GM12878 (cell line): ENCODE results near the gene DUXB. TPM values are rescaled to one million over a fixed set of nuclear protein-coding genes. Genes with fewer than 3 reads are reported as not detected.

ENCODE experiments used
- ATAC-seq: fragments of 200-7000 bp; cut with Tn5 transposase; 3 replicates; pipeline ENCODE4 v1.9.1; 2020; ENCODE audit warnings: mild to moderate bottlenecking, moderate library complexity
- BruUV-seq: library from RNA; stranded (reverse); fragments of 400-500 nt; replicated peaks from 2 replicates; lab custom pipeline; 2021; lab: Mats Ljungman, UMichigan
- CTCF ChIA-PET: fragments of 300-600 bp; sonication (Branson Sonifier 250); formaldehyde crosslinking; extraction: SDS; loops from one replicate; lab custom pipeline; 2021; ENCODE audit warnings: inconsistent platforms; lab: Yijun Ruan, JAX
- POLR2A ChIA-PET: fragments of 350-600 bp; formaldehyde crosslinking; extraction: SDS; loops from one replicate; lab custom pipeline; 2021; ENCODE audit warnings: inconsistent platforms; lab: Charles Lee
- RAD21 ChIA-PET: fragments of 300-600 bp; sonication (Branson Sonifier 250); formaldehyde crosslinking; loops from one replicate; lab custom pipeline; 2023; ENCODE audit warnings: antibody characterized with exemption; ENCODE audit not compliant: unreplicated experiment; lab: Charles Lee
- SMC1A ChIA-PET: fragments of 300-600 bp; sonication (Branson Sonifier 250); formaldehyde crosslinking; loops from one replicate; lab custom pipeline; 2023; ENCODE audit not compliant: unreplicated experiment, uncharacterized antibody; lab: Charles Lee
- DNase-seq: peaks from one replicate; pipeline ENCODE4 v3.0.0-alpha.2; 2011; ENCODE audit warnings: low read depth, low spot score
- FAIRE-seq: peaks from 3 replicates; lab custom pipeline; 2011; peaks lifted over from hg19 to GRCh38; lab: Jason Lieb, UNC
- H2AFZ ChIP-seq: 2 replicates; pipeline ENCODE4 v1.6.0; 2011; ENCODE audit warnings: low read depth, low read length, control low read depth; ENCODE audit not compliant: control insufficient read depth
- H3K27ac ChIP-seq: 2 replicates; pipeline ENCODE4 v1.5.1; 2011; ENCODE audit warnings: control low read depth; ENCODE audit not compliant: control insufficient read depth, insufficient read depth
- H3K27me3 ChIP-seq, 2 experiments: replicated peaks in 1 of 2; 2 replicates each; pipeline versions ENCODE4 v1.6.0 to v1.6.1; 2011; ENCODE audit warnings: low read length in 1 of 2; ENCODE audit not compliant: control insufficient read depth in 2 of 2, insufficient read depth in 2 of 2
- H3K36me3 ChIP-seq, 2 experiments: 2 replicates each; pipeline ENCODE4 v1.5.1; 2011; ENCODE audit warnings: low read length in 1 of 2; ENCODE audit not compliant: control insufficient read depth in 2 of 2, insufficient read depth in 2 of 2
- H3K4me1 ChIP-seq: 2 replicates; pipeline ENCODE4 v1.6.1; 2011; ENCODE audit warnings: mild to moderate bottlenecking, low read length, moderate library complexity, mixed read lengths; ENCODE audit not compliant: control insufficient read depth, insufficient read depth
- H3K4me2 ChIP-seq: 2 replicates; pipeline ENCODE4 v1.6.0; 2011; ENCODE audit warnings: control low read depth; ENCODE audit not compliant: control insufficient read depth, insufficient read depth
- H3K4me3 ChIP-seq: fragments of 200-600 bp; sonication (generic); 2 replicates; pipeline ENCODE4 v1.5.1; 2016
- H3K79me2 ChIP-seq: 2 replicates; pipeline ENCODE4 v1.6.0; 2011; ENCODE audit warnings: low read length; ENCODE audit not compliant: control insufficient read depth, insufficient read depth
- H3K9ac ChIP-seq: 2 replicates; pipeline ENCODE4 v1.8.0; 2011; ENCODE audit warnings: low read length, control low read depth, mixed read lengths; ENCODE audit not compliant: control insufficient read depth, insufficient read depth
- H3K9me3 ChIP-seq: replicated peaks from 3 replicates; pipeline ENCODE4 v1.5.1; 2011; ENCODE audit warnings: mild to moderate bottlenecking, low read length; ENCODE audit not compliant: control insufficient read depth, insufficient read depth
- H4K20me1 ChIP-seq: 2 replicates; pipeline ENCODE4 v1.6.0; 2011; ENCODE audit not compliant: control insufficient read depth, insufficient read depth
- ASH2L ChIP-seq: fragments of 300-600, 200-600 bp; sonication (generic); IDR thresholded peaks from 2 replicates; pipeline ENCODE4 v1.6.1; 2017; ENCODE audit warnings: low read depth, mild to moderate bottlenecking, borderline replicate concordance
- ELK1 ChIP-seq: IDR thresholded peaks from 2 replicates; pipeline ENCODE4 v1.6.1; 2012; ENCODE audit warnings: low read depth, low read length, improper control_type of control experiment
- IRF3 ChIP-seq: fragments of 450-650 bp; IDR thresholded peaks from 2 replicates; pipeline ENCODE4 v1.6.1; 2014; ENCODE audit warnings: mild to moderate bottlenecking
- JUND ChIP-seq: IDR thresholded peaks from 2 replicates; pipeline ENCODE4 v1.6.1; 2012; ENCODE audit warnings: low read depth, mild to moderate bottlenecking, low read length, improper control_type of control experiment, moderate library complexity
- MAX ChIP-seq: IDR thresholded peaks from 2 replicates; pipeline ENCODE4 v1.6.1; 2012; ENCODE audit warnings: low read depth, low read length, improper control_type of control experiment
- PKNOX1 ChIP-seq: fragments of 450-650 bp; IDR thresholded peaks from 2 replicates; pipeline ENCODE4 v1.6.1; 2016; ENCODE audit warnings: mild to moderate bottlenecking
- RCOR1 ChIP-seq: conservative IDR thresholded peaks from 2 replicates; pipeline ENCODE4 v1.6.1; 2012; ENCODE audit warnings: low read depth, low read length, improper control_type of control experiment
- SMAD1 ChIP-seq: fragments of 450-650 bp; IDR thresholded peaks from 2 replicates; pipeline ENCODE4 v1.6.1; 2018; ENCODE audit warnings: mild to moderate bottlenecking, low read depth; ENCODE audit not compliant: partially characterized antibody
- SMC3 ChIP-seq: IDR thresholded peaks from 2 replicates; pipeline ENCODE4 v1.6.1; 2011; ENCODE audit warnings: low read length, improper control_type of control experiment, borderline replicate concordance
- USF1 ChIP-seq: IDR thresholded peaks from 2 replicates; pipeline ENCODE4 v1.6.1; 2011; ENCODE audit warnings: borderline replicate concordance, low read depth, mild to moderate bottlenecking, moderate library complexity, mixed read lengths, low read length; ENCODE audit not compliant: insufficient read depth; ENCODE audit errors: extremely low read length
- WGBS: methylation state at CpG from one replicate; pipeline ENCODE4 v1.1.6; 2016; ENCODE audit warnings: low lambda C conversion rate; ENCODE audit not compliant: insufficient replicate concordance, insufficient coverage; ENCODE audit errors: missing lambda C conversion rate; 5-methylcytosine and 5-hydroxymethylcytosine counted together
- in situ Hi-C: fragments of 300-500 bp; cut with MboI; formaldehyde crosslinking; loops from 9 replicates; pipeline ENCODE4 v1.14.3; 2018; ENCODE audit warnings: mixed read lengths
- intact Hi-C: fragments of 100-400 bp; cut with micrococcal nuclease; formaldehyde crosslinking; loops from one replicate; pipeline ENCODE4 v1.14.2; 2022; ENCODE audit not compliant: unreplicated experiment
- polyA plus RNA-seq, 11 experiments: library from polyadenylated mRNA; depleted of rRNA in 4 of 11; unstranded in 6 of 11; stranded (reverse) in 5 of 11; fragments of >200 nt; fragmentation: Nextera tagmentation in 4 of 11; fragmentation: Illumina TruSeq in 1 of 11; extraction: Ambion mirVana in 4 of 11; extraction: Trizol in 1 of 11; gene quantifications; 1 replicate in 1 of 11; 2 replicates in 10 of 11; pipeline versions ENCODE4 v1.2.1 to v1.2.3, GENCODE V29; 2011 to 2016; ENCODE audit warnings: inconsistent platforms in 2 of 11, missing spikeins in 2 of 11, low read depth in 1 of 11
- total RNA-seq, 4 experiments: library from RNA; depleted of rRNA in 3 of 4; stranded (reverse); fragments of >200 nt in 3 of 4; fragmentation: Illumina TruSeq in 1 of 4; extraction: Trizol in 1 of 4; gene quantifications; 2 replicates each; pipeline versions ENCODE4 v1.2.1 to v1.2.3, GENCODE V29; 2013 to 2021

The DUXB gene
- total and polyA plus RNA-seq, 10 of the 15 experiments (the other 5 are each of a cell fraction or from before 2014, with no cell fraction given) = 0.05 TPM; not detected in 9

DNA sequence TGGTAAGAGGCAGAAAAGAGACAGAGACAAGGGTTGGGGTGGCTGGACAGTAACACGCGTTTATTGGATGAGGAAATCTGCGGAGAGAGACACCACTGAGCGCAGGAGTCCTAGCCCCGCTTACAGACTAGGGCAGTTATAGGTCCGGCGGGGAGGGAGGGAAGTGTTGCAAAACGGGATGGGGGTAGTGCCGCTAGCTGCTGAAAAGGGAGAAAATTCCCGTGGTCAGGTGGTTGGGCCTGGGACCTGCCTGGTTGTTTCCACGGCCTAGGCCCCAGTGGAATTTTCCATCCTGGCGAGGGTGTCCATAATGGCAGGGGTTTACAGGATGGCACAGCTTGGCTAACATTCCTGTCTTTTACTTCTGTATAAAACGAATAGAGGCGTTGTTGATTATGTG is 19.0 kb downstream of the DUXB start (continued):
- TF ChIP-seq RCOR1 (no peak), MAX (no peak)

DNA sequence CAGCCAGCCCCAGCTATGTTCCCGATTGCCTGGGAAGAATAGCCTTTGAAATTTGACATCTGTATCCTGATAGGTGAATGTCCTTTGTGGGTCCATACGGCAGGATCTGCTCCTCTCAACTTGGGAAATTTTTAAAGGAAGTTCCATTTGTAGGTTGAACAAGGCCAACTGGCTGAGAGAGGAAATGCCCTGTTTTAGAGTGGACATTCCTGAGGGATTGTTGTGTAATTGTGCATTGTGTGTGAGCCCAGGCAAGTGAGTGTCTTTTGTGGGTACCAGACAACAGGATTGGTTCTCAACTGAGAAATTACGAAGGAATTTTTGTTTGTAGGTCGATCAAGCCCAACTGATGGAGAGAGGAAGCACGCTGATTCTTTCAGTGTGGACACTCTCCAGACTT is 21.9 kb downstream of the DUXB start:
- H3K9me3 ChIP-seq = no peaks in the 10 kb centered on the region
- intact Hi-C loops (no loop called here), in situ Hi-C loops (no loop called here)
- H3K4me1 ChIP-seq = no peaks in the 10 kb centered on the region
- SMC1A ChIA-PET = no interaction called here
- no peak overlapping the region for H2AFZ ChIP-seq
- H3K27ac ChIP-seq = no peak overlapping the region
- H3K4me3 ChIP-seq = no peak overlapping the region
- no peaks in the 10 kb centered on the region for H4K20me1 ChIP-seq
- WGBS = 66% methylated on average over 5 of the region's 5 CpGs
- H3K27me3 ChIP-seq = no peaks in the 10 kb centered on the region
- no peak for FAIRE-seq
- no TSS peak for BruUV-seq
- no peaks in the 10 kb centered on the region for H3K36me3 ChIP-seq
- H3K4me2 ChIP-seq = no peak overlapping the region
- ATAC-seq = no peak
- no peaks in the 10 kb centered on the region for H3K79me2 ChIP-seq
- no peak overlapping the region for H3K9ac ChIP-seq
- DNase-seq = no peak
- POLR2A ChIA-PET = no interaction called here
- TF ChIP-seq PKNOX1 (no peak), SMC3 (no peak), JUND (no peak), USF1 (no peak), ASH2L (no peak), SMAD1 (no peak), ELK1 (no peak), IRF3 (no peak)
- RAD21 ChIA-PET = no interaction called here
- CTCF ChIA-PET = no interaction called here
